HEK293 (cell line): ENCODE measurements around the gene CAPZB.

ENCODE experiments used
- CTCF ChIA-PET: fragments of 350-600 bp; formaldehyde crosslinking; extraction: SDS; loops from one replicate; lab custom pipeline; 2021; ENCODE audit warnings: antibody characterized with exemption; lab: Yijun Ruan, JAX
- POLR2A ChIA-PET: fragments of 300-600 bp; formaldehyde crosslinking; extraction: SDS; loops from one replicate; lab custom pipeline; 2020; ENCODE audit warnings: antibody characterized with exemption, inconsistent platforms; lab: Yijun Ruan, JAX
- H3K27ac ChIP-seq: fragments of 200-500 bp; sonication (Bioruptor generic); 2 replicates; pipeline ENCODE4 v1.5.1; 2014; ENCODE audit warnings: low read depth, low read length, control low read depth, inconsistent platforms; ENCODE audit errors: extremely low read depth
- H3K36me3 ChIP-seq, 2 experiments: fragments of 200-500 bp in 1 of 2; sonication (Bioruptor generic) in 1 of 2; 1 replicate in 1 of 2; 2 replicates in 1 of 2; pipeline ENCODE4 v1.5.1; 2014 to 2017; ENCODE audit warnings: inconsistent platforms in 2 of 2, low read length in 2 of 2; ENCODE audit not compliant: control insufficient read depth in 2 of 2, insufficient read depth in 1 of 2
- H3K4me1 ChIP-seq: fragments of 200-500 bp; sonication (Bioruptor generic); 2 replicates; pipeline ENCODE4 v1.5.1; 2014; ENCODE audit warnings: mild to moderate bottlenecking, low read length, inconsistent platforms; ENCODE audit not compliant: control insufficient read depth, insufficient read depth
- H3K4me3 ChIP-seq: 2 replicates; pipeline ENCODE4 v1.5.1; 2011; ENCODE audit warnings: low read depth, mild to moderate bottlenecking, control low read depth, low read length, moderate library complexity
- H3K9me3 ChIP-seq: fragments of 200-500 bp; sonication (Bioruptor generic); 2 replicates; pipeline ENCODE4 v1.5.1; 2014; ENCODE audit warnings: low read depth, low read length, inconsistent platforms; ENCODE audit not compliant: control insufficient read depth, insufficient read depth
- BCL11B ChIP-seq: fragments of 450-650 bp; formaldehyde crosslinking; IDR thresholded peaks from 2 replicates; pipeline ENCODE4 v1.5.1; 2016; ENCODE audit warnings: low read depth, missing biosample characterization, missing genetic modification characterization
- GLI4 ChIP-seq: fragments of 450-650 bp; formaldehyde crosslinking; IDR thresholded peaks from 2 replicates; pipeline ENCODE4 v1.5.1; 2016; ENCODE audit warnings: missing biosample characterization, missing genetic modification characterization
- KLF8 ChIP-seq: fragments of 450-650 bp; formaldehyde crosslinking; IDR thresholded peaks from 2 replicates; pipeline ENCODE4 v1.5.1; 2016; ENCODE audit warnings: missing biosample characterization, missing genetic modification characterization
- MEIS1 ChIP-seq: sonication (generic); formaldehyde crosslinking; IDR thresholded peaks from 2 replicates; pipeline ENCODE4 v1.8.1; 2022; ENCODE audit warnings: missing genetic modification reagents, mild to moderate bottlenecking, borderline replicate concordance
- SCRT1 ChIP-seq: fragments of 450-650 bp; formaldehyde crosslinking; IDR thresholded peaks from 2 replicates; pipeline ENCODE4 v1.5.1; 2016; ENCODE audit warnings: missing biosample characterization, missing genetic modification characterization, borderline replicate concordance
- SCRT2 ChIP-seq: fragments of 450-650 bp; formaldehyde crosslinking; IDR thresholded peaks from 2 replicates; pipeline ENCODE4 v1.5.1; 2016; ENCODE audit warnings: missing biosample characterization, missing genetic modification characterization
- WT1 ChIP-seq: fragments of 450-650 bp; formaldehyde crosslinking; IDR thresholded peaks from 2 replicates; pipeline ENCODE4 v1.5.1; 2016; ENCODE audit warnings: missing biosample characterization, missing genetic modification characterization
- ZBTB17 ChIP-seq: fragments of 450-650 bp; formaldehyde crosslinking; IDR thresholded peaks from 2 replicates; pipeline ENCODE4 v1.5.1; 2016; ENCODE audit warnings: missing biosample characterization, missing genetic modification characterization
- ZNF19 ChIP-seq: fragments of 450-650 bp; formaldehyde crosslinking; IDR thresholded peaks from 2 replicates; pipeline ENCODE4; 2016; ENCODE audit warnings: missing biosample characterization, missing genetic modification characterization, low read depth
- ZNF223 ChIP-seq: fragments of 450-650 bp; formaldehyde crosslinking; IDR thresholded peaks from 2 replicates; pipeline ENCODE4 v1.5.1; 2016; ENCODE audit warnings: missing biosample characterization, missing genetic modification characterization
- ZNF239 ChIP-seq: fragments of 450-650 bp; formaldehyde crosslinking; IDR thresholded peaks from 2 replicates; pipeline ENCODE4 v1.5.1; 2016; ENCODE audit warnings: missing biosample characterization, missing genetic modification characterization
- ZNF341 ChIP-seq: fragments of 450-650 bp; formaldehyde crosslinking; IDR thresholded peaks from 2 replicates; pipeline ENCODE4; 2016; ENCODE audit warnings: low read depth, missing biosample characterization, missing genetic modification characterization
- ZNF48 ChIP-seq: fragments of 450-650 bp; formaldehyde crosslinking; IDR thresholded peaks from 2 replicates; pipeline ENCODE4 v1.5.1; 2016; ENCODE audit warnings: missing biosample characterization, missing genetic modification characterization
- ZNF501 ChIP-seq: fragments of 450-650 bp; formaldehyde crosslinking; IDR thresholded peaks from 2 replicates; pipeline ENCODE4 v1.5.1; 2016; ENCODE audit warnings: missing biosample characterization, missing genetic modification characterization
- ZNF529 ChIP-seq: fragments of 450-650 bp; formaldehyde crosslinking; IDR thresholded peaks from 2 replicates; pipeline ENCODE4 v1.5.1; 2017; ENCODE audit warnings: missing genetic modification characterization, missing biosample characterization; ENCODE audit not compliant: insufficient replicate concordance
- ZNF561 ChIP-seq: fragments of 450-650 bp; IDR thresholded peaks from 2 replicates; pipeline ENCODE4 v1.5.1; 2018; ENCODE audit warnings: missing biosample characterization, missing genetic modification characterization, borderline replicate concordance
- ZNF571 ChIP-seq: fragments of 450-650 bp; formaldehyde crosslinking; IDR thresholded peaks from 2 replicates; pipeline ENCODE4 v1.5.0; 2017; ENCODE audit warnings: missing biosample characterization, missing genetic modification characterization
- ZNF629 ChIP-seq: fragments of 450-650 bp; formaldehyde crosslinking; IDR thresholded peaks from 2 replicates; pipeline ENCODE4 v1.5.1; 2017; ENCODE audit warnings: missing biosample characterization, missing genetic modification characterization
- ZNF692 ChIP-seq: fragments of 450-650 bp; formaldehyde crosslinking; IDR thresholded peaks from 2 replicates; pipeline ENCODE4 v1.5.1; 2016; ENCODE audit warnings: missing biosample characterization, missing genetic modification characterization
- ZNF768 ChIP-seq: fragments of 450-650 bp; formaldehyde crosslinking; IDR thresholded peaks from 2 replicates; pipeline ENCODE4 v1.5.1; 2018; ENCODE audit warnings: missing biosample characterization, mild to moderate bottlenecking, missing genetic modification characterization
- ZNF830 ChIP-seq: fragments of 450-650 bp; IDR thresholded peaks from 2 replicates; pipeline ENCODE4 v1.5.0; 2018; ENCODE audit warnings: missing biosample characterization, missing genetic modification characterization, low read depth, mild to moderate bottlenecking, moderate library complexity
- ZNF837 ChIP-seq: fragments of 450-650 bp; formaldehyde crosslinking; IDR thresholded peaks from 2 replicates; pipeline ENCODE4 v1.5.1; 2016; ENCODE audit warnings: missing biosample characterization, missing genetic modification characterization
- TF ChIP-seq, protein P1 (sequence below): fragments of 450-650 bp; formaldehyde crosslinking; IDR thresholded peaks from 2 replicates; pipeline ENCODE4 v1.5.1; 2016; ENCODE audit warnings: missing biosample characterization, missing genetic modification characterization
- TF ChIP-seq, protein P2 (sequence below): fragments of 450-650 bp; formaldehyde crosslinking; IDR thresholded peaks from 2 replicates; pipeline ENCODE4 v1.5.1; 2016; ENCODE audit warnings: missing biosample characterization, missing genetic modification characterization

CAPZB gene

GRCh38 chr1:19367584-19368041 lies 117.7 kb downstream of the CAPZB start (continued):
- TF ChIP-seq, protein P1, sequence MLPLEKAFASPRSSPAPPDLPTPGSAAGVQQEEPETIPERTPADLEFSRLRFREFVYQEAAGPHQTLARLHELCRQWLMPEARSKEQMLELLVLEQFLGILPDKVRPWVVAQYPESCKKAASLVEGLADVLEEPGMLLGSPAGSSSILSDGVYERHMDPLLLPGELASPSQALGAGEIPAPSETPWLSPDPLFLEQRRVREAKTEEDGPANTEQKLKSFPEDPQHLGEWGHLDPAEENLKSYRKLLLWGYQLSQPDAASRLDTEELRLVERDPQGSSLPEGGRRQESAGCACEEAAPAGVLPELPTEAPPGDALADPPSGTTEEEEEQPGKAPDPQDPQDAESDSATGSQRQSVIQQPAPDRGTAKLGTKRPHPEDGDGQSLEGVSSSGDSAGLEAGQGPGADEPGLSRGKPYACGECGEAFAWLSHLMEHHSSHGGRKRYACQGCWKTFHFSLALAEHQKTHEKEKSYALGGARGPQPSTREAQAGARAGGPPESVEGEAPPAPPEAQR (tag by site-specific recombination): no peak
- TF ChIP-seq ZNF561 (tag by site-specific recombination): no peak
- TF ChIP-seq ZBTB17 (tag by site-specific recombination): no peak
- TF ChIP-seq ZNF692 (tag by site-specific recombination): no peak
- TF ChIP-seq BCL11B (tag by site-specific recombination): no peak

DNA sequence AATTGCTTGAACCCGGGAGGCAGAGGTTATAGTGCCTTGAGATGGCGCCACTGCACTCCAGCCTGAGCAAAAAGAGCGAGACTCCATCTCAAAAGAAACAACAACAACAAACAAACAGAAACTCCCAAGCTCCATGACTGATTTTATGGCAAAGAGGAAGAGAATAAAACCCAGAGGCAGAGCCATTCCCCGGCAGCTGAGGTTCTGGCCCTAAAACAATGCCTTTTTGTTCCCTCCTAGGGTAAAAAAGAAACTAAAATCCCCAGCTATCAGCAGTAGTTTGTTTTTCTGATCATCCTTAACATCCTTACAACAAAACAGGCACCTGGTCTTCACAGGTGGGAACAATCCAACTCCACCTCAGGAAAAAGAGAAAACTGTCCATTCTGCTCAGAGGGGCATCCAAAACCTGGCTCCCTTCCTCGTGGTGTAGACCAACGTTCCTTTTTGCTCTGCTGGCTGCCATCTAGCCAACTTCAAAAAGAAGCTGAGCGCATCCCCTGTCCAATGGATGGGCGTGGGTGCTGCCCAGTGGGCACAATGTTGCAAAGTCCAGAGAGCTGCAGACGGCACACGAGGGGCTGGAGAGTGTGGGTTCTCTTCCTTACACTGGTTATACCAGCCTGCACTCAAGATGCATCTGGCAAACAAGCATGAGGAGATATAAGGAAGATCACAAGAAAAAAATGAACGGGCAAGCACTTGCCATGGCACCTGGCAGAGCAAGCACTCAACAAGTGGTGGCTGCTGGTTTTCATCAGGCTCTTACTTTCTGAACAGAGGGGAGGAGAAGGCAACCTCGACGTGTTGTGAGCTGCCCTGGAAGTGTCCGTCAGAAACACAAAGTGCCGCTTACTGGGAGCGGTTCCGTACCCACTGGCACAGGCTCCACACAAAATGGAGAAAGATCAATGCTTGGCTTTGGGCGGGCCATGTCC lies 118.5 kb downstream of the CAPZB start:
- H3K4me1 ChIP-seq: no peaks in the 10 kb centered on the region
- H3K4me3 ChIP-seq: no peak overlapping the region
- POLR2A ChIA-PET: no interaction called here
- H3K27ac ChIP-seq: no peak overlapping the region
- TF ChIP-seq SCRT1 (tag by site-specific recombination): 0 out of 2 replicates have a peak, but pooled peaks have one; percentile 37
- TF ChIP-seq ZNF837: no peak
- no peak for TF ChIP-seq ZNF48 (tag by site-specific recombination)
- TF ChIP-seq WT1 (tag by site-specific recombination): no peak
- TF ChIP-seq GLI4: no peak
- TF ChIP-seq ZNF501: no peak
- no peak for TF ChIP-seq ZNF239 (tag by site-specific recombination)
- TF ChIP-seq ZNF830 (tag by site-specific recombination): no peak
- TF ChIP-seq ZNF571: no peak
- peak; percentile 82 for TF ChIP-seq SCRT2 (tag by site-specific recombination)
- TF ChIP-seq ZNF768 (tag by site-specific recombination): no peak
- TF ChIP-seq, all 188 proteins: peak for 2
- Histone ChIP-seq H3K9me3 (no peaks in the 10 kb centered on the region), H3K36me3 (peaks cover 4 to 23% of the 10 kb centered on the region in 2 experiments; a peak in 2 of 3 replicates)
- CTCF ChIA-PET: interaction anchor here (1.0 to 1.1 kb wide), 2 partner anchors 294 to 295 kb away, joined by 3 read pairs; no protein-coding TSS in a partner anchor

GRCh38 chr1:19365721-19366120 lies 119.6 kb downstream of the CAPZB start:
- Histone ChIP-seq H3K27ac (no peak overlapping the region), H3K9me3 (no peaks in the 10 kb centered on the region), H3K36me3 (peaks cover 4 to 12% of the 10 kb centered on the region in 2 experiments; a peak in 2 of 3 replicates), H3K4me1 (no peaks in the 10 kb centered on the region), H3K4me3 (no peak overlapping the region)
- no peak for TF ChIP-seq ZNF629 (tag by site-specific recombination)
- no peak for TF ChIP-seq ZNF341 (tag by site-specific recombination)
- TF ChIP-seq, protein P2, sequence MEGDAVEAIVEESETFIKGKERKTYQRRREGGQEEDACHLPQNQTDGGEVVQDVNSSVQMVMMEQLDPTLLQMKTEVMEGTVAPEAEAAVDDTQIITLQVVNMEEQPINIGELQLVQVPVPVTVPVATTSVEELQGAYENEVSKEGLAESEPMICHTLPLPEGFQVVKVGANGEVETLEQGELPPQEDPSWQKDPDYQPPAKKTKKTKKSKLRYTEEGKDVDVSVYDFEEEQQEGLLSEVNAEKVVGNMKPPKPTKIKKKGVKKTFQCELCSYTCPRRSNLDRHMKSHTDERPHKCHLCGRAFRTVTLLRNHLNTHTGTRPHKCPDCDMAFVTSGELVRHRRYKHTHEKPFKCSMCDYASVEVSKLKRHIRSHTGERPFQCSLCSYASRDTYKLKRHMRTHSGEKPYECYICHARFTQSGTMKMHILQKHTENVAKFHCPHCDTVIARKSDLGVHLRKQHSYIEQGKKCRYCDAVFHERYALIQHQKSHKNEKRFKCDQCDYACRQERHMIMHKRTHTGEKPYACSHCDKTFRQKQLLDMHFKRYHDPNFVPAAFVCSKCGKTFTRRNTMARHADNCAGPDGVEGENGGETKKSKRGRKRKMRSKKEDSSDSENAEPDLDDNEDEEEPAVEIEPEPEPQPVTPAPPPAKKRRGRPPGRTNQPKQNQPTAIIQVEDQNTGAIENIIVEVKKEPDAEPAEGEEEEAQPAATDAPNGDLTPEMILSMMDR (tag by site-specific recombination): no peak
- TF ChIP-seq KLF8 (tag by site-specific recombination): no peak
- TF ChIP-seq ZNF19: no peak
- no peak for TF ChIP-seq ZNF223
- TF ChIP-seq MEIS1 (CRISPR knock-in tag): no peak
- TF ChIP-seq ZNF529 (tag by site-specific recombination): no peak
- ChIA-PET POLR2A (no interaction called here), CTCF (interaction anchor here (0.7 kb wide), 1 partner anchor 53 kb away, joined by 4 read pairs; the partner anchor contains the start of gene SLC66A1)
